GM23338 (cell line): ENCODE measurements around the gene SLIT1.

ENCODE experiments used
- CREB1 ChIP-seq: fragments of 250-450 bp; sonication (Bioruptor Pico); IDR thresholded peaks from 2 replicates; pipeline ENCODE4 v1.5.0; 2020; ENCODE audit warnings: low read depth, mild to moderate bottlenecking, moderate library complexity
- CTCF ChIP-seq, 2 experiments: fragments of 200-600 bp in 1 of 2; sonication (generic) in 1 of 2; conservative IDR thresholded peaks; 2 replicates each; pipeline versions ENCODE4 v1.5.1 to v1.6.1; 2016 to 2017; ENCODE audit warnings: antibody characterized with exemption in 2 of 2, low read depth in 2 of 2, mild to moderate bottlenecking in 2 of 2, moderate library complexity in 1 of 2
- ETS1 ChIP-seq: IDR thresholded peaks from 2 replicates; pipeline ENCODE4 v1.6.1; 2016; ENCODE audit warnings: antibody characterized with exemption
- EZH2 ChIP-seq: fragments of 200-600 bp; sonication (generic); IDR thresholded peaks from one replicate; pipeline ENCODE4 v1.8.0; 2017; ENCODE audit warnings: antibody characterized with exemption, mild to moderate bottlenecking, low read depth; ENCODE audit not compliant: unreplicated experiment
- EZH2phosphoT487 ChIP-seq: fragments of 200-600 bp; sonication (generic); IDR thresholded peaks from one replicate; pipeline ENCODE4 v1.8.1; 2018; ENCODE audit warnings: antibody characterized with exemption; ENCODE audit not compliant: unreplicated experiment
- JUNB ChIP-seq: IDR thresholded peaks from one replicate; pipeline ENCODE4 v1.6.1; 2016; ENCODE audit warnings: antibody characterized with exemption; ENCODE audit not compliant: unreplicated experiment
- NANOG ChIP-seq: IDR thresholded peaks from 2 replicates; pipeline ENCODE4 v1.6.1; 2016; ENCODE audit warnings: antibody characterized with exemption, borderline replicate concordance
- POLR2AphosphoS5 ChIP-seq: IDR thresholded peaks from 2 replicates; pipeline ENCODE4 v1.6.1; 2016; ENCODE audit warnings: antibody characterized with exemption, low read depth
- REST ChIP-seq: IDR thresholded peaks from one replicate; pipeline ENCODE4 v1.6.1; 2018; ENCODE audit warnings: antibody characterized with exemption; ENCODE audit not compliant: unreplicated experiment
- STAT1 ChIP-seq: IDR thresholded peaks from one replicate; pipeline ENCODE4 v1.6.1; 2016; ENCODE audit warnings: antibody characterized with exemption; ENCODE audit not compliant: unreplicated experiment
- ZNF114 ChIP-seq: fragments of 250-450 bp; sonication (Bioruptor Pico); IDR thresholded peaks from 2 replicates; pipeline ENCODE4 v1.5.0; 2020; ENCODE audit warnings: mild to moderate bottlenecking, moderate library complexity
- ZNF331 ChIP-seq: fragments of 250-450 bp; sonication (Bioruptor Pico); IDR thresholded peaks from 2 replicates; pipeline ENCODE4 v1.5.0; 2020; ENCODE audit warnings: low read depth, mild to moderate bottlenecking, moderate library complexity

GRCh38 chr10:96958071-96958470 lies 227.7 kb downstream of the SLIT1 start:
- no peak for TF ChIP-seq CTCF (conservative IDR thresholded peaks at IDR 0.05; ENCODE audit: low read depth in 2 of 2)
- no peak for TF ChIP-seq REST
- no peak for TF ChIP-seq POLR2AphosphoS5
- no peak for TF ChIP-seq EZH2
- TF ChIP-seq ETS1 = no peak
- TF ChIP-seq CREB1 (CRISPR knock-in tag) = no peak
- TF ChIP-seq EZH2phosphoT487 = no peak
- no peak for TF ChIP-seq JUNB
- TF ChIP-seq ZNF114 (CRISPR knock-in tag) = no peak
- no peak for TF ChIP-seq ZNF331 (CRISPR knock-in tag)
- no peak for TF ChIP-seq NANOG
- TF ChIP-seq STAT1 = no peak
